IMR-90 (cell line): ENCODE data around the gene DRC3. TPM values are rescaled to one million over a fixed set of nuclear protein-coding genes. Genes with fewer than 3 reads are reported as not detected.

Source experiments
- ATAC-seq: fragments of 200-7000 bp; cut with Tn5 transposase; 2 replicates; pipeline ENCODE4 v1.9.1; 2020; ENCODE audit warnings: low read depth, mild to moderate bottlenecking, moderate library complexity
- BruUV-seq: library from RNA; stranded (reverse); fragments of 400-500 nt; replicated peaks from 2 replicates; lab custom pipeline; 2021; lab: Mats Ljungman, UMichigan
- CTCF ChIA-PET: fragments of 300-600 bp; formaldehyde crosslinking; extraction: SDS; loops from one replicate; lab custom pipeline; 2021; ENCODE audit warnings: antibody characterized with exemption; lab: Yijun Ruan, JAX
- POLR2A ChIA-PET: fragments of 300-600 bp; sonication (Branson Sonifier 250); formaldehyde crosslinking; loops from one replicate; lab custom pipeline; 2022; ENCODE audit warnings: antibody characterized with exemption; ENCODE audit not compliant: unreplicated experiment; lab: Charles Lee
- DNase-seq: peaks from one replicate; pipeline ENCODE4 v3.0.0; 2013
- H2AFZ ChIP-seq: replicated peaks from 2 replicates; pipeline ENCODE3; 2013; ENCODE audit warnings: low read length, mild to moderate bottlenecking; ENCODE audit not compliant: poor library complexity
- H2AK5ac ChIP-seq: 2 replicates; pipeline ENCODE4 v1.6.1; 2013; ENCODE audit warnings: low read depth, low read length, inconsistent platforms
- H2AK9ac ChIP-seq: replicated peaks from 2 replicates; pipeline ENCODE3; 2013; ENCODE audit warnings: mild to moderate bottlenecking, low read depth, low read length, moderate library complexity; ENCODE audit not compliant: poor library complexity
- H2BK120ac ChIP-seq: 2 replicates; pipeline ENCODE4 v1.6.1; 2013; ENCODE audit warnings: low read depth, low read length, inconsistent platforms
- H2BK15ac ChIP-seq: 3 replicates; pipeline ENCODE4 v1.6.1; 2013; ENCODE audit warnings: low read depth, low read length, inconsistent platforms
- H2BK20ac ChIP-seq: 2 replicates; pipeline ENCODE4 v1.6.1; 2013; ENCODE audit warnings: low read depth, mild to moderate bottlenecking, inconsistent platforms, low read length, moderate library complexity
- H2BK5ac ChIP-seq: 2 replicates; pipeline ENCODE4 v1.6.1; 2013; ENCODE audit warnings: mild to moderate bottlenecking, low read depth, low read length, inconsistent platforms; ENCODE audit not compliant: poor library complexity, severe bottlenecking
- H3K14ac ChIP-seq: replicated peaks from 2 replicates; pipeline ENCODE4 v1.6.1; 2013; ENCODE audit warnings: low read depth, low read length, inconsistent platforms
- H3K18ac ChIP-seq: 2 replicates; pipeline ENCODE4 v1.6.1; 2013; ENCODE audit warnings: low read depth, low read length, control low read depth
- H3K23ac ChIP-seq: 2 replicates; pipeline ENCODE4 v1.6.1; 2013; ENCODE audit warnings: low read depth, low read length, inconsistent platforms
- H3K27ac ChIP-seq: 2 replicates; pipeline ENCODE4 v1.5.1; 2013; ENCODE audit warnings: mild to moderate bottlenecking, control low read depth, low read length; ENCODE audit not compliant: insufficient read depth
- H3K27me3 ChIP-seq: 2 replicates; pipeline ENCODE4 v1.6.1; 2013; ENCODE audit warnings: low read length; ENCODE audit not compliant: control insufficient read depth, insufficient read depth
- H3K36me3 ChIP-seq: 2 replicates; pipeline ENCODE4 v1.6.1; 2013; ENCODE audit warnings: low read length, mixed read lengths; ENCODE audit not compliant: control insufficient read depth, insufficient read depth
- H3K4ac ChIP-seq: 2 replicates; pipeline ENCODE4 v1.6.1; 2013; ENCODE audit warnings: low read depth, low read length, inconsistent platforms
- H3K4me1 ChIP-seq: 2 replicates; pipeline ENCODE4 v1.6.1; 2013; ENCODE audit warnings: low read length, mixed read lengths; ENCODE audit not compliant: control insufficient read depth, insufficient read depth
- H3K4me2 ChIP-seq: 2 replicates; pipeline ENCODE4 v1.6.1; 2013; ENCODE audit warnings: low read depth, mild to moderate bottlenecking, control low read depth, low read length, moderate library complexity
- H3K4me3 ChIP-seq: 2 replicates; pipeline ENCODE4 v1.5.1; 2013; ENCODE audit warnings: low read depth, mild to moderate bottlenecking, control low read depth, low read length, moderate library complexity; ENCODE audit not compliant: insufficient read depth
- H3K56ac ChIP-seq: 2 replicates; pipeline ENCODE4 v1.6.1; 2013; ENCODE audit warnings: low read length, inconsistent platforms; ENCODE audit not compliant: insufficient read depth; ENCODE audit errors: extremely low read depth
- H3K79me1 ChIP-seq, 2 experiments: 2 replicates each; pipeline ENCODE4 v1.6.1; 2013; ENCODE audit warnings: low read length in 2 of 2, inconsistent platforms in 1 of 2, low read depth in 1 of 2
- H3K9ac ChIP-seq: 2 replicates; pipeline ENCODE4 v1.6.1; 2013; ENCODE audit warnings: low read depth, low read length, control low read depth
- H3K9me1 ChIP-seq: 2 replicates; pipeline ENCODE4 v1.6.1; 2013; ENCODE audit warnings: low read length, inconsistent platforms; ENCODE audit not compliant: insufficient read depth
- H3K9me3 ChIP-seq: 2 replicates; pipeline ENCODE4 v1.6.1; 2013; ENCODE audit warnings: low read length; ENCODE audit not compliant: control insufficient read depth, insufficient read depth
- H4K20me1 ChIP-seq: 2 replicates; pipeline ENCODE4 v1.6.1; 2013; ENCODE audit warnings: low read length, inconsistent platforms; ENCODE audit not compliant: insufficient read depth
- H4K5ac ChIP-seq: 2 replicates; pipeline ENCODE4 v1.6.1; 2013; ENCODE audit warnings: mild to moderate bottlenecking, low read depth, low read length, control low read depth
- H4K8ac ChIP-seq, 2 experiments: 2 replicates each; pipeline ENCODE4 v1.6.1; 2013; ENCODE audit warnings: low read depth in 2 of 2, low read length in 2 of 2, control low read depth in 1 of 2, inconsistent platforms in 1 of 2
- H4K91ac ChIP-seq: 2 replicates; pipeline ENCODE4 v1.6.1; 2013; ENCODE audit warnings: low read depth, low read length, inconsistent platforms; ENCODE audit not compliant: insufficient read depth
- BHLHE40 ChIP-seq: fragments of 150-350 bp; IDR thresholded peaks from 2 replicates; pipeline ENCODE4 v1.6.1; 2016; ENCODE audit warnings: mild to moderate bottlenecking, low read depth, low read length
- CEBPB ChIP-seq: IDR thresholded peaks from 2 replicates; pipeline ENCODE4 v1.6.1; 2012; ENCODE audit warnings: low read depth, low read length, improper control_type of control experiment
- CHD1 ChIP-seq: IDR thresholded peaks from 2 replicates; pipeline ENCODE4 v1.6.1; 2012; ENCODE audit warnings: low read depth, low read length, improper control_type of control experiment
- CTCF ChIP-seq: conservative IDR thresholded peaks from 2 replicates; pipeline ENCODE4 v1.5.1; 2012; ENCODE audit warnings: mild to moderate bottlenecking, low read depth, low read length, improper control_type of control experiment
- ELK1 ChIP-seq: fragments of 150-350 bp; IDR thresholded peaks from 2 replicates; pipeline ENCODE4 v1.6.1; 2016; ENCODE audit warnings: low read depth, mild to moderate bottlenecking, low read length, moderate library complexity, borderline replicate concordance
- FOS ChIP-seq: fragments of 150-350 bp; IDR thresholded peaks from 2 replicates; pipeline ENCODE4 v1.6.1; 2016; ENCODE audit warnings: low read depth, low read length
- MAFK ChIP-seq: IDR thresholded peaks from 2 replicates; pipeline ENCODE4 v1.6.1; 2012; ENCODE audit warnings: low read depth, low read length, improper control_type of control experiment
- MAZ ChIP-seq: IDR thresholded peaks from 2 replicates; pipeline ENCODE4 v1.6.1; 2012; ENCODE audit warnings: low read depth, mild to moderate bottlenecking, low read length, improper control_type of control experiment, moderate library complexity, borderline replicate concordance
- MXI1 ChIP-seq: IDR thresholded peaks from 2 replicates; pipeline ENCODE4 v1.6.1; 2012; ENCODE audit warnings: low read depth, mild to moderate bottlenecking, low read length, moderate library complexity, borderline replicate concordance
- NFE2L2 ChIP-seq: fragments of 150-350 bp; IDR thresholded peaks from 2 replicates; pipeline ENCODE4 v1.6.1; 2016; ENCODE audit warnings: low read depth, mild to moderate bottlenecking, low read length
- POLR2A ChIP-seq: IDR thresholded peaks from 2 replicates; pipeline ENCODE4 v1.6.1; 2012; ENCODE audit warnings: mild to moderate bottlenecking, low read depth, low read length
- RAD21 ChIP-seq: IDR thresholded peaks from 2 replicates; pipeline ENCODE4 v1.6.1; 2012; ENCODE audit warnings: low read length, improper control_type of control experiment
- RCOR1 ChIP-seq: IDR thresholded peaks from 2 replicates; pipeline ENCODE4 v1.6.1; 2012; ENCODE audit warnings: mild to moderate bottlenecking, low read length, improper control_type of control experiment; ENCODE audit not compliant: insufficient replicate concordance
- RFX5 ChIP-seq: IDR thresholded peaks from 2 replicates; pipeline ENCODE4 v1.8.0; 2012; ENCODE audit warnings: low read depth, mild to moderate bottlenecking, low read length, moderate library complexity
- SMC3 ChIP-seq: fragments of 150-350 bp; IDR thresholded peaks from 2 replicates; pipeline ENCODE4 v1.6.1; 2016; ENCODE audit warnings: low read depth, mild to moderate bottlenecking, antibody characterized with exemption, low read length, moderate library complexity
- USF2 ChIP-seq: fragments of 150-350 bp; IDR thresholded peaks from 2 replicates; pipeline ENCODE4 v1.6.1; 2017; ENCODE audit warnings: mild to moderate bottlenecking, antibody characterized with exemption, low read length, low read depth
- WGBS, 2 experiments: methylation state at CpG; one replicate each; pipeline versions ENCODE4 v1.1.5 to v1.1.7; 2013; ENCODE audit warnings: missing lambda C conversion rate in 2 of 2; ENCODE audit not compliant: insufficient read length in 1 of 2; ENCODE audit errors: extremely low coverage in 2 of 2; 5-methylcytosine and 5-hydroxymethylcytosine counted together
- dilution Hi-C: fragments of 300-500 bp; cut with HindIII; formaldehyde crosslinking; loops from one replicate; pipeline ENCODE4 v1.14.3; 2018; ENCODE audit warnings: low sequenced_read_pairs; ENCODE audit not compliant: unreplicated experiment
- in situ Hi-C: fragments of 300-500 bp; cut with MboI; formaldehyde crosslinking; loops from 3 replicates; pipeline ENCODE4 v1.14.3; 2019; ENCODE audit warnings: low sequenced_read_pairs, inconsistent platforms, mixed read lengths
- intact Hi-C: fragments of 100-400 bp; cut with micrococcal nuclease; formaldehyde crosslinking; loops from 2 replicates; pipeline ENCODE4 v1.10.0; 2022
- polyA plus RNA-seq, 3 experiments: library from polyadenylated mRNA; depleted of rRNA; stranded (reverse); fragments of >200 nt; gene quantifications; 2 replicates each; pipeline ENCODE4 v1.2.3, GENCODE V29; 2012; ENCODE audit warnings: low replicate concordance in 1 of 3
- total RNA-seq: library from RNA; depleted of rRNA; stranded (reverse); fragments of >200 nt; gene quantifications from 2 replicates; pipeline ENCODE4 v1.2.3, GENCODE V29; 2012

DRC3 gene
- total and polyA plus RNA-seq, 2 of the 4 experiments (the other 2 are of a cell fraction) = 0.55 to 0.72 TPM

DNA sequence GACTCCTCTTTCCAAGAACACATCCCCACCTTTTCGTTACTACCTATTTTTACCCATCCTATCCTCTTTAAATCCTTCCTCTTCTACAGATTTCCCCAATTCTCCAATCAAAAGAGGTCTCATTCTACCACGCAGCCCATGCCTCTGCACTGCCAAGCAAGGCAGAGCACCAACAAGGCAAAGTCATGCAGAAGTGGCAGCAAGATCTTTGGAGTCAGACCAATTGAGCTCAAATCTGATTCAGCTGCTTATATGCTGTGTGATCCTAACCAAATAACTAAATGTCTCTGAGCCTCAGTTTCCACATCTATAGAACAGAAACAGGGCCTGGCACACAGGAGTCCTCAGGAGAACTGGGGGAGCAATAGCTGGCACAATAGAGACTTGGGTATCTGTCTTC lies 41.5 kb upstream of the DRC3 start:
- no peak overlapping the region for H3K4me3 ChIP-seq
- H2AK9ac ChIP-seq = no peak overlapping the region
- intact Hi-C loops = no loop called here
- no peak overlapping the region for H3K27ac ChIP-seq
- ChIA-PET CTCF (interaction anchor here (0.8 kb wide), 1 partner anchor 41 kb away, joined by 3 read pairs; the partner anchor contains the start of genes DRC3 and TOM1L2), POLR2A (no interaction called here)
- H3K23ac ChIP-seq = no peak overlapping the region
- no peak overlapping the region for H3K14ac ChIP-seq
- no peak overlapping the region for H2BK120ac ChIP-seq
- no peak overlapping the region for H4K8ac ChIP-seq
- no TSS peak for BruUV-seq
- no peak overlapping the region for H4K91ac ChIP-seq
- no peak overlapping the region for H3K4me2 ChIP-seq
- peaks cover 33 to 78% of the 10 kb centered on the region in 2 experiments for H3K79me1 ChIP-seq
- DNase-seq (no peak), ATAC-seq (no peak)
- H3K4ac ChIP-seq = no peak overlapping the region
- H3K18ac ChIP-seq = no peak overlapping the region
- no peak overlapping the region for H2BK5ac ChIP-seq
- no peak overlapping the region for H3K56ac ChIP-seq
- dilution Hi-C loops = no loop called here
- H2BK20ac ChIP-seq = no peak overlapping the region
- peaks cover 15% of the 10 kb centered on the region; the same call in 1 of the 2 replicates for H4K20me1 ChIP-seq
- H3K27me3 ChIP-seq = no peaks in the 10 kb centered on the region
- H3K9ac ChIP-seq = no peak overlapping the region
- peaks cover 29% of the 10 kb centered on the region for H3K9me1 ChIP-seq
- TF ChIP-seq POLR2A = no peak
- TF ChIP-seq RFX5 = no peak
- no peak for TF ChIP-seq ELK1
- no peak for TF ChIP-seq MXI1
- no peak for TF ChIP-seq CHD1
- TF ChIP-seq CTCF = no peak
- no peak for TF ChIP-seq RAD21
- TF ChIP-seq BHLHE40 = no peak
- TF ChIP-seq MAZ = no peak
- TF ChIP-seq CEBPB = no peak
- no peak for TF ChIP-seq MAFK
- no peak for TF ChIP-seq FOS
- TF ChIP-seq SMC3 = no peak
- TF ChIP-seq USF2 = no peak
- TF ChIP-seq NFE2L2 = no peak
- TF ChIP-seq RCOR1 = no peak
- H2AK5ac ChIP-seq = no peak overlapping the region
- H4K5ac ChIP-seq = no peak overlapping the region
- H3K9me3 ChIP-seq = no peaks in the 10 kb centered on the region
- H2AFZ ChIP-seq = no peak overlapping the region
- WGBS, 2 experiments = 100% methylated on average over 1 of the region's 2 CpGs; no CpG with 5 or more reads in 1 of the 2 experiments
- peaks cover 22% of the 10 kb centered on the region for H3K4me1 ChIP-seq
- in situ Hi-C loops = no loop called here
- H2BK15ac ChIP-seq = no peak overlapping the region
- H3K36me3 ChIP-seq = no peaks in the 10 kb centered on the region
